Measurements from ENCODE around the gene GPATCH2L.

DNA sequence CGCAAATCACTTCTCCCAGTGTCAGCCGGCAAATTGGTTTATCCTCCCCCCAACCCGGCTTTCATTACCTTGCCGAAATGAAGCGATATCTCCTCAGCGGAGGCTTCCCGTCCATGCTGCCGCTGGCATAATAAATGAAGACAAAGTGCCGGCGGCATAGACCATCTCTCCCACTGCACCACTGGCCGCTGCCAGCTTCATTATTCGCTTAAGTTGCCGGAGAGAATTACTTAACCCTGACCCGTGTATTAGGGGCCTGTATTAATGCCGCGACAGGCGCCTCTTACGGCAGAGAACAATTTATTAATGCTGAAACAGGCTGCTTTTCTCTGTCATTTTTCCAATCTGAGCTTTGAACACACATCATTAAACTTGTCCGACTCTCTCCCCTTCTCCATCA lies 17.5 kb upstream of the GPATCH2L start:
- TF ChIP-seq, protein P1, sequence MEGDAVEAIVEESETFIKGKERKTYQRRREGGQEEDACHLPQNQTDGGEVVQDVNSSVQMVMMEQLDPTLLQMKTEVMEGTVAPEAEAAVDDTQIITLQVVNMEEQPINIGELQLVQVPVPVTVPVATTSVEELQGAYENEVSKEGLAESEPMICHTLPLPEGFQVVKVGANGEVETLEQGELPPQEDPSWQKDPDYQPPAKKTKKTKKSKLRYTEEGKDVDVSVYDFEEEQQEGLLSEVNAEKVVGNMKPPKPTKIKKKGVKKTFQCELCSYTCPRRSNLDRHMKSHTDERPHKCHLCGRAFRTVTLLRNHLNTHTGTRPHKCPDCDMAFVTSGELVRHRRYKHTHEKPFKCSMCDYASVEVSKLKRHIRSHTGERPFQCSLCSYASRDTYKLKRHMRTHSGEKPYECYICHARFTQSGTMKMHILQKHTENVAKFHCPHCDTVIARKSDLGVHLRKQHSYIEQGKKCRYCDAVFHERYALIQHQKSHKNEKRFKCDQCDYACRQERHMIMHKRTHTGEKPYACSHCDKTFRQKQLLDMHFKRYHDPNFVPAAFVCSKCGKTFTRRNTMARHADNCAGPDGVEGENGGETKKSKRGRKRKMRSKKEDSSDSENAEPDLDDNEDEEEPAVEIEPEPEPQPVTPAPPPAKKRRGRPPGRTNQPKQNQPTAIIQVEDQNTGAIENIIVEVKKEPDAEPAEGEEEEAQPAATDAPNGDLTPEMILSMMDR (IDR thresholded peaks at IDR 0.05), result no peak
- TF ChIP-seq POLR2A (IDR thresholded peaks at IDR 0.05) (no peak), EP300 (IDR thresholded peaks at IDR 0.05) (no peak)

Data from stomach (tissue), 4 donors.